Subcutaneous adipose tissue (tissue), 4 donors: ENCODE measurements around the gene RAB11FIP3. TPM values are rescaled to one million over a fixed set of nuclear protein-coding genes. Genes with fewer than 3 reads are reported as not detected.

Source experiments
- CTCF ChIP-seq: fragments of 450-650 bp; IDR thresholded peaks from one replicate; pipeline ENCODE4 v1.5.1; 2016; ENCODE audit warnings: low read depth, mild to moderate bottlenecking, control low read depth, antibody characterized with exemption, moderate library complexity
- total RNA-seq, 4 donors: library from RNA; depleted of rRNA; stranded (reverse); fragments of >200 nt; gene quantifications; one replicate each; pipeline ENCODE4 v1.1.0, GENCODE V29; 2016

Gene RAB11FIP3
- total RNA-seq, 4 donors from 2014 or later, result 10.9 to 35.0 (median 21.0) TPM

GRCh38 chr16:471353-472198 lies 46.1 kb downstream of the RAB11FIP3 start:
- no peak for TF ChIP-seq CTCF

GRCh38 chr16:472199-472504 lies 46.7 kb downstream of the RAB11FIP3 start:
- TF ChIP-seq CTCF, result no peak

- TF ChIP-seq CTCF, result no peak
Measured at GRCh38 chr16:473046-474043, 47.9 kb downstream of the RAB11FIP3 start.

- TF ChIP-seq CTCF, result no peak
Measured at GRCh38 chr16:474420-475122, 49.1 kb downstream of the RAB11FIP3 start.

- no peak for TF ChIP-seq CTCF
Measured at GRCh38 chr16:476039-476438, 50.6 kb downstream of the RAB11FIP3 start.

- TF ChIP-seq CTCF, result no peak
Measured at GRCh38 chr16:477301-478157, 52.1 kb downstream of the RAB11FIP3 start.
